ENCODE measurements around the gene EEFSEC. TPM values are rescaled to one million over a fixed set of nuclear protein-coding genes. Genes with fewer than 3 reads are reported as not detected.

The EEFSEC gene
- total RNA-seq, 6 donors from 2014 or later = 14.9 to 38.8 (median 17.9) TPM

DNA sequence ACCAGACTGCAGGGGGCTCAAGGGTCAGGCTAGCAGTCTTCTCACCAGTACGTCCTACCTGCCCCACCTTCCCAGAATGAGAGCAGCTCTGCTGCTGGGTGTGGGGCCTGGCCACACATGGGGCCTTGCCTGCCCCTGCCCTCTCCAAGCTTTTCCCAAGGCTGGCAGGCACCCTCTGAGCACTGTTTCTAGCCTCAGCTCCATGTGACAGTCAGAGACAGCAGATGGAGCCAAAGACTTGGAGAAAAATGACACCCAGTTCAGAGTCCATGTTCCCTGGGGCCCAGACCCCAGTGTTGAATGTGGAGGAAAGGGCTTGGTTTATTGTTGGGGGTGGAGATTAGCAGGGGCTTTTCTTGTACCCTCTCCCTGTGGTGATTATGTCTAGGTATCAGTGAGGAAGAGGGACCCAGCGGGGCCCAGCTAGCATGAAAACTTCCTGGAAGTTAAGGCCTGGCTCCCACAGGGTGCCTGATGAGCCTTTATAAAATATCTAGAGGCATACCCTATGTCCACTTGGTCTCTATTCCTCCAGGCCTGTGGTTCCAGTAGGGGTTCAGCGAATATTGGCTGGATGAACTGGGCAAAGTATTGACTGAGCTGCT lies 153.8 kb downstream of the EEFSEC start:
- DNase-seq (no peak), ATAC-seq (ENCODE audit: low FRiP score in 2 of 2) (no peak)
- Histone ChIP-seq H3K36me3 (peaks cover 0 to 3% (median 0%) of the 10 kb centered on the region in 4 donors), H3K4me1 (peaks cover 0 to 7% (median 0%) of the 10 kb centered on the region in 4 donors), H3K4me3 (no peak overlapping the region), H3K27ac (no peak overlapping the region), H3K9me3 (no peaks in the 10 kb centered on the region), H3K27me3 (no peaks in the 10 kb centered on the region)
- 90 to 98% methylated on average over 3 of the region's 3 CpGs for WGBS, 2 donors
- TF ChIP-seq, protein P1, sequence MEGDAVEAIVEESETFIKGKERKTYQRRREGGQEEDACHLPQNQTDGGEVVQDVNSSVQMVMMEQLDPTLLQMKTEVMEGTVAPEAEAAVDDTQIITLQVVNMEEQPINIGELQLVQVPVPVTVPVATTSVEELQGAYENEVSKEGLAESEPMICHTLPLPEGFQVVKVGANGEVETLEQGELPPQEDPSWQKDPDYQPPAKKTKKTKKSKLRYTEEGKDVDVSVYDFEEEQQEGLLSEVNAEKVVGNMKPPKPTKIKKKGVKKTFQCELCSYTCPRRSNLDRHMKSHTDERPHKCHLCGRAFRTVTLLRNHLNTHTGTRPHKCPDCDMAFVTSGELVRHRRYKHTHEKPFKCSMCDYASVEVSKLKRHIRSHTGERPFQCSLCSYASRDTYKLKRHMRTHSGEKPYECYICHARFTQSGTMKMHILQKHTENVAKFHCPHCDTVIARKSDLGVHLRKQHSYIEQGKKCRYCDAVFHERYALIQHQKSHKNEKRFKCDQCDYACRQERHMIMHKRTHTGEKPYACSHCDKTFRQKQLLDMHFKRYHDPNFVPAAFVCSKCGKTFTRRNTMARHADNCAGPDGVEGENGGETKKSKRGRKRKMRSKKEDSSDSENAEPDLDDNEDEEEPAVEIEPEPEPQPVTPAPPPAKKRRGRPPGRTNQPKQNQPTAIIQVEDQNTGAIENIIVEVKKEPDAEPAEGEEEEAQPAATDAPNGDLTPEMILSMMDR (IDR thresholded peaks at IDR 0.05) = no peak
- TF ChIP-seq POLR2A (IDR thresholded peaks at IDR 0.05) (no peak), POLR2AphosphoS5 (IDR thresholded peaks at IDR 0.05) (no peak), EP300 (IDR thresholded peaks at IDR 0.05) (no peak)

DNA sequence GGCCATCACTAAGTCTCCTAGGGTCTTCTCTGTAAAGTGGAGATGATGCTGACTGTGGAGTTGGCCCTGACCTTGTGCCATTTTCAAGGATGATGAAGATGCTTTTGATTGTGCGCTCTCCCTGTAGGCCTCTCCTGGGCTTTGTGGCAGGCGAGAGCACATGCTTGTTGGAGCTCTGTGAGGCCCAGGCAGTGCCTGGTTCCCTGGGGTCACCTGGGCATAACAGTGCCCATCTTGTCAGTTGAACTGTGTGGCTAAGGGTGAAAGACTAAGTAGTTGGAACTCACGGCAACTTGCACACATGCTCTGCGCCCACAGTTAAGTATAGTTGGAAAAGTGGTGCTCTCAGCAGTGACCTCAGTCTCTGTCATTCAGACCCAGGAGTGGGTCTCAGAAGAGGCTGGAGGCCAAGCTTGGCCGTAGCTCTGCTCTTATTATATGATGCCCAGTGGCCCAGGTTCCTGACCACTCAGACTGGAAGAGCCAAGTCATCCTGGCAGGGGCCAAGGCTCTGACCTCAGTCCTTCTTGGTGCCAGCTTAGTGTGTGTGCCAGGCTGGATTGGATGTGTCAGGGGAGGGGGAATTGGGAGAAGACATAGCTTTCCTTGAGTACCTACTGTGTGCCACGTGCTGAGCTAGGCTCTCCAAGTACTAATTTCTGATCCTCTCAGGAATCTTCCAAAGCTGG lies 154.6 kb downstream of the EEFSEC start:
- Histone ChIP-seq H3K36me3 (peaks cover 0 to 3% (median 0%) of the 10 kb centered on the region in 4 donors), H3K4me1 (peaks cover 0 to 7% (median 0%) of the 10 kb centered on the region in 4 donors), H3K27me3 (no peaks in the 10 kb centered on the region), H3K9me3 (no peaks in the 10 kb centered on the region), H3K4me3 (no peak overlapping the region), H3K27ac (no peak overlapping the region)
- no peak for TF ChIP-seq POLR2AphosphoS5 (IDR thresholded peaks at IDR 0.05)
- no peak for TF ChIP-seq POLR2A (IDR thresholded peaks at IDR 0.05)
- TF ChIP-seq, protein P1 (IDR thresholded peaks at IDR 0.05) = no peak
- no peak for TF ChIP-seq EP300 (IDR thresholded peaks at IDR 0.05)
- WGBS, 2 donors = 97 to 100% methylated on average over 1 to 6 of the region's 6 CpGs
- DNase-seq (no peak), ATAC-seq (ENCODE audit: low FRiP score in 2 of 2) (no peak)

DNA sequence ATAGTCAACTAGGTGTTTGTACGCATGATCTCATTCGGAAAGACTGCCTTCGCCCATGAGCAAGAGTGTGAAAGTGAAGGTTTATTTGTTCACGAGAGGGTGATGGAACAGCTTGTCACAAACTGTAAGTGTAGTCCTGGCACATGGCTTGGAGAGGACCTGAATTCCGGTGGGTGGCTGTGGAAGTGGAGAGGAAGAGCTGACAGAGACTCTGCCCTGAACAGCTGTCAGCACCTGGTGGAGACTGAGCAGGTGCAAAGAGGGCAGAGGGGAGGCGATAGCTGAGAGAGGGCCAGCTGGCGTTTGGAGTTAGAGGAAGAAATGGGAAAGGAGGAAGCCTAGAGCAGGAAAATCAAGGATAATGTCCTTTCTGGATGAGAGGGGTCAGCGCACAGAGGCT lies 155.7 kb downstream of the EEFSEC start:
- peaks cover 0 to 7% (median 0%) of the 10 kb centered on the region in 4 donors for H3K4me1 ChIP-seq
- WGBS, 2 donors = 92 to 97% methylated on average over 8 of the region's 8 CpGs
- no peak overlapping the region for H3K27ac ChIP-seq
- H3K27me3 ChIP-seq = no peaks in the 10 kb centered on the region
- no peak for TF ChIP-seq POLR2A (IDR thresholded peaks at IDR 0.05)
- TF ChIP-seq POLR2AphosphoS5 (IDR thresholded peaks at IDR 0.05) = no peak
- TF ChIP-seq EP300 (IDR thresholded peaks at IDR 0.05) = no peak
- TF ChIP-seq, protein P1 (IDR thresholded peaks at IDR 0.05) = no peak
- no peak overlapping the region for H3K4me3 ChIP-seq
- DNase-seq (no peak), ATAC-seq (ENCODE audit: low FRiP score in 2 of 2) (no peak)
- no peaks in the 10 kb centered on the region for H3K9me3 ChIP-seq
- peaks cover 0 to 3% (median 0%) of the 10 kb centered on the region in 4 donors for H3K36me3 ChIP-seq

DNA sequence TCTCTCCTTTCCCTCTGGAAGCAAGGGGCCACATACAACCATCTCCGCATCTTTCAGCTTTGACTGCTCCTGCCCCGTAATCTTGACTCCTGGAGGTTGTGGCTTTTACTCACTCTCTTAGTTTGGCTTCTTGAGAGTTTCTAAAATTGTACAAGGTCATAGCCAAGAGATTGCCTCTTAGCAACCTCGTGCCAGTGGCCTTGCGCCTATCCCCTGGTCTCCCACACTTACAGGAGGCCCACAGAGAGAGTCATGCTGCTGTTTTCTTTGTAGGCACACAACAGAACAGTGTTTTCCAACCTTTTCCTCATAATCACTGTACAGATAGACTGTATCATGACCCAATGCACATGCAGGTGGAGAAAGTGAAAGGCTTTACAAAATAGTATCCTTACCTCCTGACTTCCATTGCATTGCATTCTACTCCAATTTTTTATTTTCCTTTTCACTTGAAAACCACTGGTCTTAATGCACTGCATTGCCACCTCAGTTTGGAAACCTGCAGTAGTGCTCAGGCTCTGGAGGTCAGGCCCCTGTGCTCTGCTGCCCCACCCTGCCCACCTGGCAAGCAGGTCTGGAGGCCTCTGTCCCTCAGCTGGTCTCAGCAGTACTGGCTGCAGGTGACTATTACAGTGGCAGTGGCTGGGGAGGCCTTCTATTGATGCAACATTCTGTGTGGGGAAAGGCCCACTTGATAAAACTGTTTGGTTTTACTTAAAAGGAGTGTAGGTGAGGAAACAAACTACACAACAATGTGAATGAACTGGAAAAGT lies 157.2 kb downstream of the EEFSEC start:
- DNase-seq (peak in 1 of 2 donors; percentile 23), ATAC-seq (ENCODE audit: low FRiP score in 2 of 2) (no peak)
- H3K27me3 ChIP-seq = no peaks in the 10 kb centered on the region
- no peaks in the 10 kb centered on the region for H3K9me3 ChIP-seq
- no peak overlapping the region for H3K27ac ChIP-seq
- TF ChIP-seq POLR2AphosphoS5 (IDR thresholded peaks at IDR 0.05) = no peak
- TF ChIP-seq, protein P1 (IDR thresholded peaks at IDR 0.05) = no peak
- H3K36me3 ChIP-seq = peaks cover 0 to 3% (median 0%) of the 10 kb centered on the region in 4 donors
- WGBS, 2 donors = 90 to 97% methylated on average over 4 of the region's 4 CpGs
- H3K4me3 ChIP-seq = no peak overlapping the region
- peaks cover 0 to 7% (median 0%) of the 10 kb centered on the region in 4 donors for H3K4me1 ChIP-seq
